Astrocyte (in vitro differentiated cells and primary cell): ENCODE results near the gene KIF4B. TPM values are rescaled to one million over a fixed set of nuclear protein-coding genes. Genes with fewer than 3 reads are reported as not detected.
"Not testable (repeated sequence)": the region's sequence is repeated elsewhere in the genome, so short reads cannot be mapped to it uniquely, and the experiment has no call there.

Experiments
- DNase-seq: peaks from one replicate; pipeline ENCODE4 v3.0.0-alpha.2; 2010; ENCODE audit warnings: low read depth
- FAIRE-seq: peaks from 2 replicates; lab custom pipeline; 2011; peaks lifted over from hg19 to GRCh38; lab: Jason Lieb, UNC
- H2AFZ ChIP-seq: 2 replicates; pipeline ENCODE4 v1.6.0; 2012; ENCODE audit warnings: low read depth, low read length, inconsistent platforms
- H3K27ac ChIP-seq: 2 replicates; pipeline ENCODE4 v1.5.1; 2011; ENCODE audit warnings: low read depth, low read length, inconsistent platforms
- H3K27me3 ChIP-seq: 2 replicates; pipeline ENCODE4 v1.6.0; 2011; ENCODE audit warnings: low read length, inconsistent platforms; ENCODE audit not compliant: insufficient read depth
- H3K36me3 ChIP-seq: 2 replicates; pipeline ENCODE4 v1.5.1; 2011; ENCODE audit warnings: low read length, inconsistent platforms; ENCODE audit not compliant: insufficient read depth
- H3K4me1 ChIP-seq: 2 replicates; pipeline ENCODE4 v1.5.1; 2011; ENCODE audit warnings: low read length, inconsistent platforms; ENCODE audit not compliant: insufficient read depth
- H3K4me2 ChIP-seq: 2 replicates; pipeline ENCODE4 v1.6.0; 2012; ENCODE audit warnings: low read length, inconsistent platforms
- H3K4me3 ChIP-seq: 2 replicates; pipeline ENCODE4 v1.5.1; 2011; ENCODE audit warnings: low read depth, mild to moderate bottlenecking, low read length, inconsistent platforms; ENCODE audit not compliant: insufficient read depth
- H3K79me2 ChIP-seq: 2 replicates; pipeline ENCODE4 v1.6.0; 2012; ENCODE audit warnings: mild to moderate bottlenecking, low read length, inconsistent platforms; ENCODE audit not compliant: insufficient read depth
- H3K9ac ChIP-seq: 2 replicates; pipeline ENCODE4 v1.6.0; 2012; ENCODE audit warnings: mild to moderate bottlenecking, low read length, inconsistent platforms
- H3K9me3 ChIP-seq: 2 replicates; pipeline ENCODE4 v1.5.1; 2012; ENCODE audit warnings: low read depth, mild to moderate bottlenecking, low read length, inconsistent platforms; ENCODE audit not compliant: insufficient read depth
- H4K20me1 ChIP-seq: 2 replicates; pipeline ENCODE4 v1.6.0; 2012; ENCODE audit warnings: low read length, inconsistent platforms; ENCODE audit not compliant: insufficient read depth
- H3K27ac Mint-ChIP-seq: one replicate; pipeline ENCODE4 v1.8.0; 2021; ENCODE audit warnings: mild to moderate bottlenecking, mixed read lengths; ENCODE audit not compliant: unreplicated experiment
- H3K27me3 Mint-ChIP-seq: one replicate; pipeline ENCODE4 v1.8.0; 2021; ENCODE audit warnings: low read depth, mixed read lengths; ENCODE audit not compliant: unreplicated experiment
- H3K36me3 Mint-ChIP-seq: one replicate; pipeline ENCODE4 v1.8.0; 2021; ENCODE audit warnings: low read depth, mixed read lengths; ENCODE audit not compliant: unreplicated experiment
- H3K4me1 Mint-ChIP-seq: one replicate; pipeline ENCODE4 v1.8.0; 2021; ENCODE audit warnings: low read depth, mixed read lengths; ENCODE audit not compliant: unreplicated experiment
- H3K4me3 Mint-ChIP-seq: one replicate; pipeline ENCODE4 v1.8.0; 2021; ENCODE audit warnings: mild to moderate bottlenecking, moderate library complexity, mixed read lengths; ENCODE audit not compliant: unreplicated experiment
- H3K9me3 Mint-ChIP-seq: one replicate; pipeline ENCODE4 v1.8.0; 2021; ENCODE audit warnings: mild to moderate bottlenecking, mixed read lengths; ENCODE audit not compliant: unreplicated experiment
- EZH2 ChIP-seq: IDR thresholded peaks from 2 replicates; pipeline ENCODE4 v1.6.1; 2012; ENCODE audit warnings: mild to moderate bottlenecking, low read length, inconsistent platforms; ENCODE audit not compliant: insufficient read depth
- total RNA-seq: library from RNA; stranded (reverse); gene quantifications from 2 replicates; pipeline ENCODE4 v1.2.1, GENCODE V29; 2021
- TF ChIP-seq, protein P1 (sequence below): IDR thresholded peaks from 2 replicates; pipeline ENCODE4 v1.5.1; 2011; ENCODE audit warnings: low read depth, mild to moderate bottlenecking, inconsistent platforms, low read length, moderate library complexity; ENCODE audit not compliant: insufficient read depth

KIF4B gene
- total RNA-seq, 1 donor from 2014 or later, result not detected

GRCh38 chr5:155025895-155026294, 12.3 kb downstream of the KIF4B start:
- H3K27me3 Mint-ChIP-seq, result no peaks in the 10 kb centered on the region
- H3K27me3 ChIP-seq, result no peaks in the 10 kb centered on the region

GRCh38 chr5:155027993-155028629, 14.6 kb downstream of the KIF4B start:
- H3K36me3 Mint-ChIP-seq, result peaks cover 2% of the 10 kb centered on the region
- no peaks in the 10 kb centered on the region for H3K9me3 ChIP-seq
- no peak overlapping the region for H3K4me3 Mint-ChIP-seq
- H3K9me3 Mint-ChIP-seq, result peaks cover 6% of the 10 kb centered on the region
- H3K27me3 ChIP-seq, result no peaks in the 10 kb centered on the region
- H3K27me3 Mint-ChIP-seq, result no peaks in the 10 kb centered on the region
- no peak for TF ChIP-seq EZH2
- TF ChIP-seq, protein P1, sequence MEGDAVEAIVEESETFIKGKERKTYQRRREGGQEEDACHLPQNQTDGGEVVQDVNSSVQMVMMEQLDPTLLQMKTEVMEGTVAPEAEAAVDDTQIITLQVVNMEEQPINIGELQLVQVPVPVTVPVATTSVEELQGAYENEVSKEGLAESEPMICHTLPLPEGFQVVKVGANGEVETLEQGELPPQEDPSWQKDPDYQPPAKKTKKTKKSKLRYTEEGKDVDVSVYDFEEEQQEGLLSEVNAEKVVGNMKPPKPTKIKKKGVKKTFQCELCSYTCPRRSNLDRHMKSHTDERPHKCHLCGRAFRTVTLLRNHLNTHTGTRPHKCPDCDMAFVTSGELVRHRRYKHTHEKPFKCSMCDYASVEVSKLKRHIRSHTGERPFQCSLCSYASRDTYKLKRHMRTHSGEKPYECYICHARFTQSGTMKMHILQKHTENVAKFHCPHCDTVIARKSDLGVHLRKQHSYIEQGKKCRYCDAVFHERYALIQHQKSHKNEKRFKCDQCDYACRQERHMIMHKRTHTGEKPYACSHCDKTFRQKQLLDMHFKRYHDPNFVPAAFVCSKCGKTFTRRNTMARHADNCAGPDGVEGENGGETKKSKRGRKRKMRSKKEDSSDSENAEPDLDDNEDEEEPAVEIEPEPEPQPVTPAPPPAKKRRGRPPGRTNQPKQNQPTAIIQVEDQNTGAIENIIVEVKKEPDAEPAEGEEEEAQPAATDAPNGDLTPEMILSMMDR, result no peak
- H3K27ac Mint-ChIP-seq, result no peak overlapping the region
- H2AFZ ChIP-seq, result no peak overlapping the region
- H3K4me2 ChIP-seq, result no peak overlapping the region
- no peaks in the 10 kb centered on the region for H3K79me2 ChIP-seq
- DNase-seq, result no peak
- H4K20me1 ChIP-seq, result no peaks in the 10 kb centered on the region
- no peaks in the 10 kb centered on the region for H3K36me3 ChIP-seq
- H3K4me3 ChIP-seq, result no peak overlapping the region
- H3K9ac ChIP-seq, result no peak overlapping the region
- FAIRE-seq, result no peak
- H3K27ac ChIP-seq, result no peak overlapping the region
- H3K4me1 Mint-ChIP-seq, result no peaks in the 10 kb centered on the region
- no peaks in the 10 kb centered on the region for H3K4me1 ChIP-seq

More at GRCh38 chr5:155025895-155026294, 12.3 kb downstream of the KIF4B start:
- Histone ChIP-seq H3K27ac (no peak overlapping the region), H3K79me2 (no peaks in the 10 kb centered on the region), H3K4me2 (no peak overlapping the region), H3K9ac (no peak overlapping the region), H3K36me3 (no peaks in the 10 kb centered on the region), H3K4me1 (no peaks in the 10 kb centered on the region), H2AFZ (no peak overlapping the region), H3K9me3 (no peaks in the 10 kb centered on the region), H4K20me1 (no peaks in the 10 kb centered on the region), H3K4me3 (no peak overlapping the region)
- peaks cover 2% of the 10 kb centered on the region for H3K36me3 Mint-ChIP-seq
- no peak overlapping the region for H3K4me3 Mint-ChIP-seq
- DNase-seq, result no peak
- TF ChIP-seq EZH2, result no peak
- TF ChIP-seq, protein P1, result no peak
- H3K9me3 Mint-ChIP-seq, result peaks cover 6% of the 10 kb centered on the region
- no peak overlapping the region for H3K27ac Mint-ChIP-seq
- no peak for FAIRE-seq
- H3K4me1 Mint-ChIP-seq, result no peaks in the 10 kb centered on the region

- no peaks in the 10 kb centered on the region for H3K79me2 ChIP-seq
- no peaks in the 10 kb centered on the region for H3K27me3 Mint-ChIP-seq
- FAIRE-seq, result no peak
- H3K27ac ChIP-seq, result no peak overlapping the region
- no peaks in the 10 kb centered on the region for H4K20me1 ChIP-seq
- H3K4me3 ChIP-seq, result no peak overlapping the region
- no peak overlapping the region for H3K9ac ChIP-seq
- H3K4me3 Mint-ChIP-seq, result no peak overlapping the region
- H3K4me1 Mint-ChIP-seq, result peaks cover 4% of the 10 kb centered on the region
- H3K36me3 ChIP-seq, result no peaks in the 10 kb centered on the region
- TF ChIP-seq, protein P1, result no peak
- TF ChIP-seq EZH2, result no peak
- no peak overlapping the region for H2AFZ ChIP-seq
- no peaks in the 10 kb centered on the region for H3K36me3 Mint-ChIP-seq
- peaks cover 6% of the 10 kb centered on the region for H3K9me3 Mint-ChIP-seq
- H3K27me3 ChIP-seq, result no peaks in the 10 kb centered on the region
- no peaks in the 10 kb centered on the region for H3K4me1 ChIP-seq
- H3K27ac Mint-ChIP-seq, result no peak overlapping the region
- no peak for DNase-seq
- H3K9me3 ChIP-seq, result no peaks in the 10 kb centered on the region
- no peak overlapping the region for H3K4me2 ChIP-seq
Measured at GRCh38 chr5:155029240-155029639, 15.7 kb downstream of the KIF4B start.

- H3K36me3 ChIP-seq, H3K4me3 Mint-ChIP-seq, DNase-seq, H3K4me2 ChIP-seq, H3K4me1 Mint-ChIP-seq, H3K9me3 Mint-ChIP-seq, H3K27me3 ChIP-seq, H3K4me1 ChIP-seq, H3K36me3 Mint-ChIP-seq, H3K27ac ChIP-seq, FAIRE-seq, H2AFZ ChIP-seq, H3K9ac ChIP-seq, H3K9me3 ChIP-seq, H3K27ac Mint-ChIP-seq, H3K79me2 ChIP-seq, H3K27me3 Mint-ChIP-seq, H4K20me1 ChIP-seq, H3K4me3 ChIP-seq: not testable (repeated sequence)
Measured at GRCh38 chr5:155034145-155034744, 20.7 kb downstream of the KIF4B start.
